GM12878 (cell line): Measurements from ENCODE around the gene SLC16A6. TPM values are rescaled to one million over a fixed set of nuclear protein-coding genes. Genes with fewer than 3 reads are reported as not detected.
"Not testable (repeated sequence)": the region's sequence is repeated elsewhere in the genome, so short reads cannot be mapped to it uniquely, and the experiment has no call there.

Source experiments
- ATAC-seq: fragments of 200-7000 bp; cut with Tn5 transposase; 3 replicates; pipeline ENCODE4 v1.9.1; 2020; ENCODE audit warnings: mild to moderate bottlenecking, moderate library complexity
- BruUV-seq: library from RNA; stranded (reverse); fragments of 400-500 nt; replicated peaks from 2 replicates; lab custom pipeline; 2021; lab: Mats Ljungman, UMichigan
- CTCF ChIA-PET: fragments of 300-600 bp; sonication (Branson Sonifier 250); formaldehyde crosslinking; extraction: SDS; loops from one replicate; lab custom pipeline; 2021; ENCODE audit warnings: inconsistent platforms; lab: Yijun Ruan, JAX
- POLR2A ChIA-PET: fragments of 350-600 bp; formaldehyde crosslinking; extraction: SDS; loops from one replicate; lab custom pipeline; 2021; ENCODE audit warnings: inconsistent platforms; lab: Charles Lee
- RAD21 ChIA-PET: fragments of 300-600 bp; sonication (Branson Sonifier 250); formaldehyde crosslinking; loops from one replicate; lab custom pipeline; 2023; ENCODE audit warnings: antibody characterized with exemption; ENCODE audit not compliant: unreplicated experiment; lab: Charles Lee
- SMC1A ChIA-PET: fragments of 300-600 bp; sonication (Branson Sonifier 250); formaldehyde crosslinking; loops from one replicate; lab custom pipeline; 2023; ENCODE audit not compliant: unreplicated experiment, uncharacterized antibody; lab: Charles Lee
- DNase-seq: peaks from one replicate; pipeline ENCODE4 v3.0.0-alpha.2; 2011; ENCODE audit warnings: low read depth, low spot score
- FAIRE-seq: peaks from 3 replicates; lab custom pipeline; 2011; peaks lifted over from hg19 to GRCh38; lab: Jason Lieb, UNC
- H2AFZ ChIP-seq: 2 replicates; pipeline ENCODE4 v1.6.0; 2011; ENCODE audit warnings: low read depth, low read length, control low read depth; ENCODE audit not compliant: control insufficient read depth
- H3K27ac ChIP-seq: 2 replicates; pipeline ENCODE4 v1.5.1; 2011; ENCODE audit warnings: control low read depth; ENCODE audit not compliant: control insufficient read depth, insufficient read depth
- H3K27me3 ChIP-seq, 2 experiments: replicated peaks in 1 of 2; 2 replicates each; pipeline versions ENCODE4 v1.6.0 to v1.6.1; 2011; ENCODE audit warnings: low read length in 1 of 2; ENCODE audit not compliant: control insufficient read depth in 2 of 2, insufficient read depth in 2 of 2
- H3K36me3 ChIP-seq, 2 experiments: 2 replicates each; pipeline ENCODE4 v1.5.1; 2011; ENCODE audit warnings: low read length in 1 of 2; ENCODE audit not compliant: control insufficient read depth in 2 of 2, insufficient read depth in 2 of 2
- H3K4me1 ChIP-seq: 2 replicates; pipeline ENCODE4 v1.6.1; 2011; ENCODE audit warnings: mild to moderate bottlenecking, low read length, moderate library complexity, mixed read lengths; ENCODE audit not compliant: control insufficient read depth, insufficient read depth
- H3K4me2 ChIP-seq: 2 replicates; pipeline ENCODE4 v1.6.0; 2011; ENCODE audit warnings: control low read depth; ENCODE audit not compliant: control insufficient read depth, insufficient read depth
- H3K4me3 ChIP-seq: fragments of 200-600 bp; sonication (generic); 2 replicates; pipeline ENCODE4 v1.5.1; 2016
- H3K79me2 ChIP-seq: 2 replicates; pipeline ENCODE4 v1.6.0; 2011; ENCODE audit warnings: low read length; ENCODE audit not compliant: control insufficient read depth, insufficient read depth
- H3K9ac ChIP-seq: 2 replicates; pipeline ENCODE4 v1.8.0; 2011; ENCODE audit warnings: low read length, control low read depth, mixed read lengths; ENCODE audit not compliant: control insufficient read depth, insufficient read depth
- H3K9me3 ChIP-seq: replicated peaks from 3 replicates; pipeline ENCODE4 v1.5.1; 2011; ENCODE audit warnings: mild to moderate bottlenecking, low read length; ENCODE audit not compliant: control insufficient read depth, insufficient read depth
- H4K20me1 ChIP-seq: 2 replicates; pipeline ENCODE4 v1.6.0; 2011; ENCODE audit not compliant: control insufficient read depth, insufficient read depth
- POLR2AphosphoS2 ChIP-seq: IDR thresholded peaks from 2 replicates; pipeline ENCODE4 v1.6.1; 2011; ENCODE audit warnings: low read depth, mild to moderate bottlenecking, low read length, improper control_type of control experiment, moderate library complexity
- TAF1 ChIP-seq: IDR thresholded peaks from 2 replicates; pipeline ENCODE4 v1.6.1; 2011; ENCODE audit warnings: mild to moderate bottlenecking, low read depth, low read length, borderline replicate concordance
- YY1 ChIP-seq: IDR thresholded peaks from 2 replicates; pipeline ENCODE4 v1.6.1; 2011; ENCODE audit warnings: low read depth, mild to moderate bottlenecking, low read length
- WGBS: methylation state at CpG from one replicate; pipeline ENCODE4 v1.1.6; 2016; ENCODE audit warnings: low lambda C conversion rate; ENCODE audit not compliant: insufficient replicate concordance, insufficient coverage; ENCODE audit errors: missing lambda C conversion rate; 5-methylcytosine and 5-hydroxymethylcytosine counted together
- in situ Hi-C: fragments of 300-500 bp; cut with MboI; formaldehyde crosslinking; loops from 9 replicates; pipeline ENCODE4 v1.14.3; 2018; ENCODE audit warnings: mixed read lengths
- intact Hi-C: fragments of 100-400 bp; cut with micrococcal nuclease; formaldehyde crosslinking; loops from one replicate; pipeline ENCODE4 v1.14.2; 2022; ENCODE audit not compliant: unreplicated experiment
- polyA plus RNA-seq, 11 experiments: library from polyadenylated mRNA; depleted of rRNA in 4 of 11; unstranded in 6 of 11; stranded (reverse) in 5 of 11; fragments of >200 nt; fragmentation: Nextera tagmentation in 4 of 11; fragmentation: Illumina TruSeq in 1 of 11; extraction: Ambion mirVana in 4 of 11; extraction: Trizol in 1 of 11; gene quantifications; 1 replicate in 1 of 11; 2 replicates in 10 of 11; pipeline versions ENCODE4 v1.2.1 to v1.2.3, GENCODE V29; 2011 to 2016; ENCODE audit warnings: inconsistent platforms in 2 of 11, missing spikeins in 2 of 11, low read depth in 1 of 11
- total RNA-seq, 4 experiments: library from RNA; depleted of rRNA in 3 of 4; stranded (reverse); fragments of >200 nt in 3 of 4; fragmentation: Illumina TruSeq in 1 of 4; extraction: Trizol in 1 of 4; gene quantifications; 2 replicates each; pipeline versions ENCODE4 v1.2.1 to v1.2.3, GENCODE V29; 2013 to 2021

The SLC16A6 gene
- total and polyA plus RNA-seq, 10 of the 15 experiments (the other 5 are each of a cell fraction or from before 2014, with no cell fraction given) = 2.4 to 8.8 (median 6.0) TPM

DNA sequence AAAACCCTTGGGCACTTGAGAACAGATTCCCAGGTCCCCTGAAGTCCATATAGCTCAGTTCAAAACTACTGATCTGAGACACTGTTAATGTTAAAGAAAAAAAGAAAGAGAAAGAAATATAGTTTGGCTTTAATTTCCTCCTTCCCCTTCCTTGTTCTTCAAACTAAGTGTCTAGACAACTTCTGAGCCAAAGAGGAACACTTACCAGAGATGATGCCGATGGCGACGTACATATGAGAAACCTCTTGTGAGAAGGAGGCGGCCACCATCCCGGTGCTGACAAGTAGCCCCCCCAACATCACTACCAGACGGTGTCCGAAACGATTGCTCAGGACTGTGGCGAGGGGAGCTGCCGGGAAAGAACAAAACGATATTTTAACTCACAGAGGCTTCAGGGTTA lies 17.2 kb downstream of the SLC16A6 start:
- no peaks in the 10 kb centered on the region for H4K20me1 ChIP-seq
- in situ Hi-C loops (no loop called here), intact Hi-C loops (no loop called here)
- BruUV-seq = no TSS peak
- RAD21 ChIA-PET = no interaction called here
- SMC1A ChIA-PET = interaction anchor here (1.0 kb wide), 1 partner anchor 125 kb away, joined by 3 read pairs; no protein-coding TSS in a partner anchor
- H3K4me3 ChIP-seq = no peak overlapping the region
- no peak for DNase-seq
- peaks cover 2% of the 10 kb centered on the region; the same call in 2 of the 3 replicates for H3K9me3 ChIP-seq
- no peak overlapping the region for H3K9ac ChIP-seq
- H3K4me1 ChIP-seq = no peaks in the 10 kb centered on the region
- H3K4me2 ChIP-seq = no peak overlapping the region
- POLR2A ChIA-PET = no interaction called here
- FAIRE-seq = no peak
- WGBS = 93% methylated on average over 11 of the region's 11 CpGs
- CTCF ChIA-PET = interaction anchor here (0.9 to 1.2 kb wide), 2 partner anchors 35 to 125 kb away, joined by 3 to 5 read pairs; no protein-coding TSS in a partner anchor
- TF ChIP-seq TAF1 (no peak), YY1 (no peak), POLR2AphosphoS2 (no peak)
- H3K27me3 ChIP-seq = no peaks in the 10 kb centered on the region
- H3K36me3 ChIP-seq = peaks cover 1 to 8% of the 10 kb centered on the region in 2 experiments; a peak in 3 of 4 replicates
- ATAC-seq = no peak
- H3K79me2 ChIP-seq = no peaks in the 10 kb centered on the region
- H2AFZ ChIP-seq = no peak overlapping the region
- H3K27ac ChIP-seq = no peak overlapping the region

GRCh38 chr17:68265833-68266232 lies 25.1 kb downstream of the SLC16A6 start:
- not testable (repeated sequence) for H3K36me3 ChIP-seq, BruUV-seq, H3K4me1 ChIP-seq, H3K4me2 ChIP-seq, H3K27ac ChIP-seq, H3K9ac ChIP-seq, H4K20me1 ChIP-seq, DNase-seq, H2AFZ ChIP-seq, FAIRE-seq, H3K79me2 ChIP-seq, ATAC-seq, H3K4me3 ChIP-seq, H3K27me3 ChIP-seq, H3K9me3 ChIP-seq
- POLR2A ChIA-PET = interaction anchor here (0.8 to 1.0 kb wide), 2 partner anchors 9 to 202 kb away, joined by 4 to 6 read pairs; no protein-coding TSS in a partner anchor
- CTCF ChIA-PET = interaction anchor here (0.7 to 9.8 kb wide), 8 partner anchors 17 to 203 kb away, joined by 4 to 119 read pairs (median 36); partner anchors contain the start of gene WIPI1
- in situ Hi-C loops = loop anchor here (10.0 kb wide), 2 partner anchors 169 to 499 kb away; no protein-coding TSS in a partner anchor
- RAD21 ChIA-PET = interaction anchor here (0.8 to 4.9 kb wide), 8 partner anchors 16 to 201 kb away, joined by 3 to 35 read pairs (median 8); no protein-coding TSS in a partner anchor
- 68% methylated on average over 2 of the region's 2 CpGs for WGBS
- intact Hi-C loops = loop anchor here (2.0 kb wide), 1 partner anchor 25 kb away; the partner anchor contains the start of genes ARSG and SLC16A6
- SMC1A ChIA-PET = interaction anchor here (0.6 to 9.7 kb wide), 12 partner anchors 20 to 232 kb away, joined by 3 to 163 read pairs (median 4); partner anchors contain the start of gene WIPI1
